ENCODE measurements around the gene SINHCAF.

SINHCAF gene

GRCh38 chr12:31323391-31324115 is 2.4 kb downstream of the SINHCAF start:
- peak; percentile 12 to 13 for DNase-seq (ENCODE audit: low read depth in 2 of 2)

DNA sequence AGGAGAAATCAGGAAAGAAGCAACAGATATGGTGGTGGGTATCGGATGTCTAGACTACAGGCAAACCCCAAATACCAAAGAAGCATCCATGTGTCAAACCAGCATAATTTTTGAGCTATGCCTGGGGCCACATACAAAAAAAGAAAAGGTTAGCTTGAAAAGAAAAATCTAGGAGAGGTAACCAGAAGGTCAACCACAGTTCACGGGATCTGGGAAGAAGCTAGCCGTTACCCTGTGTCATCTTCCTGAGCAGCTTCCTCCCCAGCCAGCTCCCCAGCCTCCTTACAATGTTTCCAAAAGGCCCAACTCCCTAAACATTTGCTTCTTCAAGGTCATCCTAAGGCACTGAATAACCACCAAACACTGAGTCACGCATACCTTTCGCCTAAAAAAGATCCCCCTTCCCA is 3.1 kb downstream of the SINHCAF start:
- DNase-seq (ENCODE audit: low read depth in 2 of 2) = peak; percentile 41 to 62
- TF ChIP-seq, protein P1, sequence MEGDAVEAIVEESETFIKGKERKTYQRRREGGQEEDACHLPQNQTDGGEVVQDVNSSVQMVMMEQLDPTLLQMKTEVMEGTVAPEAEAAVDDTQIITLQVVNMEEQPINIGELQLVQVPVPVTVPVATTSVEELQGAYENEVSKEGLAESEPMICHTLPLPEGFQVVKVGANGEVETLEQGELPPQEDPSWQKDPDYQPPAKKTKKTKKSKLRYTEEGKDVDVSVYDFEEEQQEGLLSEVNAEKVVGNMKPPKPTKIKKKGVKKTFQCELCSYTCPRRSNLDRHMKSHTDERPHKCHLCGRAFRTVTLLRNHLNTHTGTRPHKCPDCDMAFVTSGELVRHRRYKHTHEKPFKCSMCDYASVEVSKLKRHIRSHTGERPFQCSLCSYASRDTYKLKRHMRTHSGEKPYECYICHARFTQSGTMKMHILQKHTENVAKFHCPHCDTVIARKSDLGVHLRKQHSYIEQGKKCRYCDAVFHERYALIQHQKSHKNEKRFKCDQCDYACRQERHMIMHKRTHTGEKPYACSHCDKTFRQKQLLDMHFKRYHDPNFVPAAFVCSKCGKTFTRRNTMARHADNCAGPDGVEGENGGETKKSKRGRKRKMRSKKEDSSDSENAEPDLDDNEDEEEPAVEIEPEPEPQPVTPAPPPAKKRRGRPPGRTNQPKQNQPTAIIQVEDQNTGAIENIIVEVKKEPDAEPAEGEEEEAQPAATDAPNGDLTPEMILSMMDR (IDR thresholded peaks at IDR 0.05; ENCODE audit: low read depth, low read length) = no peak
- peak overlapping the region; percentile 82 to 88 for H3K4me3 ChIP-seq (replicated peaks in 1 of 2; ENCODE audit: low read depth in 2 of 2, low read length in 2 of 2)

More at GRCh38 chr12:31323391-31324115, 2.4 kb downstream of the SINHCAF start:
- peak overlapping the region; percentile 82 to 88 for H3K4me3 ChIP-seq (replicated peaks in 1 of 2; ENCODE audit: low read depth in 2 of 2, low read length in 2 of 2)
- TF ChIP-seq, protein P1 (IDR thresholded peaks at IDR 0.05; ENCODE audit: low read depth, low read length) = no peak

DNA sequence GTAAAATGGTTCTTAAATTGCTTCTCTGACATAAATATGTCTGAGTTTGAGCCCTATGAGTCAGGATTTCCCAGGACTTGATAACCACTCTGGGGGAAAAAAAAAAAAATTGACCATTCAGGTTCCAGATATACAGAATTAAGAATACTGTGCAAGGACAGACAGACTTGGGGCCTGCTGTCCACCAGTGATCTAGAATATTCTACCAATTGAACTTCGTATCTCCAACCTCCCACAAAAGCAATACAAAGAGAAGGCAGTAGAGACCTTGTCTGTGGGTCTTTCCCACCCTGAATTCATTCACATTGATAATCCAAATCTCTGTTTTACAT is 4.1 kb downstream of the SINHCAF start:
- TF ChIP-seq, protein P1 (IDR thresholded peaks at IDR 0.05; ENCODE audit: low read depth, low read length) = no peak
- peak; percentile 54 to 63 for DNase-seq (ENCODE audit: low read depth in 2 of 2)
- H3K4me3 ChIP-seq (replicated peaks in 1 of 2; ENCODE audit: low read depth in 2 of 2, low read length in 2 of 2) = no peak overlapping the region

DNA sequence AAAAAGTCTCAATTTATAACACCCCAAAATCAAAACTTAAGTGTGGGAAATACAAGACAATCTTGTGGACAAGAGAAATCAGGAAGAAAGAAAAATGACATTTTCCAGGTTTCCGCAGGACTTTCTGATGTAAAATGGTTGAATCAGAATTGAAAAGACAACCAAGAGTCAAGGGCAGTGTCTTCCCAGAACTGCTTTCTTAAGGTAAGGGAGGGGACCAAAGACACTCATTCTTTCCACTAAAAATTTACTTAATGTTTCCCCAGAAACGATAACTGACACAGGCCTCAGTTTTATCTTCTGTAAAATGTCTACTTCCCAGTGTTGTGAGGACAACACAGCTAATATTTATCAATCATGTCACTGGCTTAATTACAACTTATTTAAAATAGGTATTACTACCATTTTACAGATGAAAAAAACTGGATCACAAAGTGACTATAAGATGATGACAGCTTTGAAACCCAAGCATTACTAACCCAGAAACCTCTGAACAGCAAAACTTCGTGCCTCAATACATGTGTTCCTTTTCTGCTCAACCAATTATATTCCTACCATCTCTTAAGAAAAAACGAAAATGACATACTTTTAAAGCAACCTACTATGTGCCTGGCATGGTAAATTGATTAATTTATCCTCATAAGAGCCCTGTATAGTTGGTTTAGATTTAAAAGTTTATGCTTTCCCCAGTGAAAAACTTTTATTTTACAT is 4.6 kb downstream of the SINHCAF start:
- TF ChIP-seq, protein P1 (IDR thresholded peaks at IDR 0.05; ENCODE audit: low read depth, low read length) = no peak
- no peak overlapping the region for H3K4me3 ChIP-seq (replicated peaks in 1 of 2; ENCODE audit: low read depth in 2 of 2, low read length in 2 of 2)
- no peak for DNase-seq (ENCODE audit: low read depth in 2 of 2)

GRCh38 chr12:31318657-31319269 is 7.2 kb downstream of the SINHCAF start:
- H3K4me3 ChIP-seq (replicated peaks in 1 of 2; ENCODE audit: low read depth in 2 of 2, low read length in 2 of 2) = no peak overlapping the region
- TF ChIP-seq, protein P1 (IDR thresholded peaks at IDR 0.05; ENCODE audit: low read depth, low read length) = no peak
- no peak for DNase-seq (ENCODE audit: low read depth in 2 of 2)

GRCh38 chr12:31317471-31318395 is 8.2 kb downstream of the SINHCAF start:
- DNase-seq (ENCODE audit: low read depth in 2 of 2) = peak; percentile 41 to 46
- H3K4me3 ChIP-seq (replicated peaks in 1 of 2; ENCODE audit: low read depth in 2 of 2, low read length in 2 of 2) = peak overlapping the region; percentile 1 to 50

More at GRCh38 chr12:31317471-31318395, 8.2 kb downstream of the SINHCAF start:
- TF ChIP-seq, protein P1 (IDR thresholded peaks at IDR 0.05; ENCODE audit: low read depth, low read length) = no peak
